ENCODE measurements around the gene ROR1.
A peak's percentile ranks its signal among the peaks of the same experiment; 100 is the strongest.

GRCh38 chr1:63787875-63788274 is 14.1 kb downstream of the ROR1 start:
- TF ChIP-seq CTCF (IDR thresholded peaks at IDR 0.05), result no peak
- TF ChIP-seq POLR2A (IDR thresholded peaks at IDR 0.05), result no peak
- TF ChIP-seq POLR2AphosphoS5 (IDR thresholded peaks at IDR 0.05), result peak in 1 of 3 donors; percentile 45
